Fibroblast of skin of right quadriceps (primary cell): ENCODE data around the gene AFF2.

Experiments
- DNase-seq: peaks from one replicate; pipeline ENCODE4 v3.0.0-alpha.2; 2013

AFF2 gene

DNA sequence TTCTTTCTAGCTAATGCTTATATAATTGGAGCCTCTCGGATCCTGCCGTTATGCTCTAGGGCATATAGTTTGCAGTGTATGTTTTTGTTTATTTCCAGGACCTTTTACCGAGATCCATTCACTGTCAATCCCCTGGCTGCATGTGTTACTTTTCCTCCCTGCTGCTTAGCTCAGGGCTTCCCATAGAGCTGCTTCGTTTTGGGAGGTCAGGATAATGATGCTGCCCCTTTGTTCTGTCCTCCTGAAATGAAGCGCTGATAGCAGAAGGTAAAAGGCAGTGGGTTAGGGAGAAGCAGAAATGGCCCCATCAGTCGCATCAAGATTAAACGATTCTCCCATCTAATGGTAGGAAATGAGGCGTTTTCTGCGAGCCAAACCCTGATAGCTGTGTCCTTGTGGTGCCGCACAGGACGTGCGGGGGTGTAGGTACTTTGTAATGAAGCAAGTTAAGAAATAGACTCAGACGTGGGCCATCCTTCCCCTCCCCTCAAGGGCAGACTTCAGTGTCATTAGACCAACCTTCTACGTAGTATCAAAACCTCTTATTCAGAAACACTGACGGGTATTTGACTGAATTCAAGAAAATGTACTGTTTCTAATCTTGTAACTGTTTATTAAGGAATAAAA is 37.3 kb downstream of the AFF2 start:
- DNase-seq, result no peak

- no peak for DNase-seq
These were observed 38.2 kb downstream of the AFF2 start for GRCh38 chrX:148538582-148538981.

DNA sequence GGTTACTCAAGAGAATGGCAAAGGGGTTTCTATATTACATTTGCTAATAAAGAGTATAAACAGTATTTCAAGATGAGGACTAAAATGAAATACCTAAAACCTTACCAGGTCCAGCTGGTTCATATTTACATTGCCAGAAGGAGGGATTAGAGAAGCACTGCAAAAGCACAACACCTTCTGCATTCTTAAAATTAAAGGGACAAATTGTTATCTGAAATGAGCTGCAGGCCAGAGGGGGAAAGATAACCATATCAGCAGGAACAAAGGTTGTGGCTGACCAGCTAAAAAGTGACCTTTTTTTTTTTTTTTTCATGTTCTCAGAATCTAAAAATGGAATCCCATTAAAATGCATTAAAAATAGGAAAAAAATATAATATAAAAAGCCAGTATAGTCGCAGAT is 39.7 kb downstream of the AFF2 start:
- DNase-seq, result peak; percentile 5

DNA sequence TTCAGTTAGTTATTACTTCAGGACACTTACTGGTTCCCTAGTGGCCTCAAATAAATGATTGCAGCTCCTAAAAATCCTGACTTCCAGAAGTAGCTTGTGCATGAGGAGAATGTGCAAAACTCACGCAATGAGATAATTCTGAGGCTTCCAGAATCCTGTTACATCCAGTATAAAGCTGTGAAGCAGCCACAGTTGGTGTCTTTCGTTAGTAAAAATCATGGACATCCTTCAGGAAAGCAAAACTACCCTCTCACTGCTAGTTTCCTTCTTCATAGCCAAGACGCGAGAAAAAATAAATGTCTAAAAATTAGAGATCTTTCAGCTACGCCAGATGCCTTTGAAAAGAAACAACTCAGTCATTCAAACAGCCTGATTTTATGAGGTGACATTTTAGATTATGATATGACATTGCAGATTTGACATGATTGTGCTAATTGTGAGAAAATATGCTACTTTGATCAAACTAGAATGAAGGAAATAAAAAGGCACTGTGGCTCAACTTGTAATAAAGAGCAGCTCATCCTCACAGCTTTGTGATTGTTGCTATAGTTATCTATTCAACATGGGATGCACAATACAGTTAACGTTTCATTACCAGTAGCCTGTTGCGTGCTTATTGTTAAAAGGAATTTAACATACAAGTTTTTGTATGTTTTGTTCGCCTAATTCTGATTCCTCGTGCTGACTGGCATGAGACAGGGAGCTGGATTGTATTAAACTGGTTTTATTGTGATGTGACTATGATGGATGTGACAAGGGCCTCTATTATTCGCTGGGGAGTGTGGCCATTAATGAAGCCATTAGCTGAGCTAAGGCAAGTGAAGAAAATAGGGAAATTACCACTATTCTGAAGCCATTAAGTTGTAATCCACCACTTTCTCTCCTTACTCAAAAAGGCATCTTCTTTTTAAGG is 40.5 kb downstream of the AFF2 start:
- no peak for DNase-seq

- no peak for DNase-seq
These were observed 41.1 kb downstream of the AFF2 start for GRCh38 chrX:148541584-148541940.

DNA sequence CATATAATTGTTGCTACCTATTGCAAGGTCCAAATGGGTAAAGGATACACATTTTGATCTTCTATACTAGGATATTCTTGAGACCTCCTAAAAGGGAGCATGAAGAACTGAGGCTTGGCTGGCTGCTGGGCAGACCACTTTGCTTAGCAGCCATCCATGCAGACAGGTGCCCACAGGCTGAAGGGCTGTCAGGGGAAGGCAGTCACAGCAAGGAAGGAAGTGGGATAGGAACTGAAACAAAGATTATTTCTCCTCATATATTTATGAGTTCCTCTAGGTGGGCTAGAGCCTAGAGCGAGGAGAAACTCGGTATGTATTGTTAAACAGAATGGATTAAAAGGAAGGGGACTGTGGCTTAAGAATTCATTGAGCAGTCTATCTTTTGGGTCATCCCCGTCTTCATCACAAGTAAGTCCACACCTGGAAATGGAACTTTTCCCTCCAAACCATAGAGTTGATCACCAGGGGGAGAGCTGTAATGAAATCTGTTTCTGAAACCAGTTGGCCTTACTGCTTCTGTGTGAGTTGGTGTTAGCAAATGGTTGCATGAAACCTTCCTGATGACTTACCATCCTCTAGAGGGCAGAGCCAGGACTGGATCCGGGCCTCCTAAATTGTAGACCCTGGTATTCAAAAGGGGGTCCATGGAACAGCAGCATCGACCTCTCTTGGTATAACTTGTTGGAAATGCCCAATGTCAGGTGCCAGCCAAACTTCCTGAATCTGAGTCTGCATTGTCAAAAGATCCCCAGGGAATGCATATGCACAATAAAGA is 42.3 kb downstream of the AFF2 start:
- DNase-seq, result no peak

- no peak for DNase-seq
These were observed 52.4 kb downstream of the AFF2 start for GRCh38 chrX:148552775-148553174.

- DNase-seq, result no peak
These were observed 54.7 kb downstream of the AFF2 start for GRCh38 chrX:148555101-148555500.

- no peak for DNase-seq
These were observed 55.3 kb downstream of the AFF2 start for GRCh38 chrX:148555571-148556243.

DNA sequence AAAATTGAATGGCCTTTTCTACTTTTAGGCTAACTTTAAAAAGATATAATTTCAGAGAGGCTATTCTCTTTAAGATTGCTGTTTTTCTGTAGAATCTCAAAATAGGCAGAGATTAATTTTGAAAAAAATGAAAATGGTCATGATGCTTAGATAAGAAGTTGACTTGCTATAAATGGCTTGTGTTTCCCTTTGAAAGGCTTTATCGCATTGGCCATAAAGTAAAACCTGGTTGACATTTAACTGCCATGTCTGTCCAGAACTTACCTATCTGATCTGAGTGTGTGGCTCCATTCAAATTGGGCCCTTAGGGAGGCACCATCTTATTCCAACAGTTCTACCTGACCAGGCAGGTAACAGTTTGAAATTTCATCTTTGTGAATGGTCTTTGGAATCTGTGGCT is 56.1 kb downstream of the AFF2 start:
- no peak for DNase-seq

DNA sequence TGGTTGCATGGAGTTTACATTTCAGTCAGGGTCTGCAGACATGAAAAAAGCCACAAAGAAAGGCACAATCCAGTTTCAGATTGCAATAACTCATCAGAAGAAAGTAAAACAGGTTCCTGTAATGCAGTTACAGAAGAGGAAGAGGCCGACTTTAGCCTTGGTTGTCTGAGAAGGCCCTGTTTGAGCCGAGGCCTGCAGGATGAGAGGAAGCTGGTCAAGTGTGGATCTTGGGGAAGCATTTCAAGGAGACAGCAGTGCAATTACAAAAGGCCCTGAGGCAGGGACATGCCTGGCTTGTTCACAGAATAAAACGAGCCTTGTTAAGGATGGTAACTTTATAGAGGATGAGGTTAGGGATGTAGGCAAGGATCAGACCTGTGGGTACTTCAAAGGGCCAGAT is 62.4 kb downstream of the AFF2 start:
- no peak for DNase-seq

GRCh38 chrX:148567229-148567628 is 66.8 kb downstream of the AFF2 start:
- DNase-seq, result peak; percentile 88

DNA sequence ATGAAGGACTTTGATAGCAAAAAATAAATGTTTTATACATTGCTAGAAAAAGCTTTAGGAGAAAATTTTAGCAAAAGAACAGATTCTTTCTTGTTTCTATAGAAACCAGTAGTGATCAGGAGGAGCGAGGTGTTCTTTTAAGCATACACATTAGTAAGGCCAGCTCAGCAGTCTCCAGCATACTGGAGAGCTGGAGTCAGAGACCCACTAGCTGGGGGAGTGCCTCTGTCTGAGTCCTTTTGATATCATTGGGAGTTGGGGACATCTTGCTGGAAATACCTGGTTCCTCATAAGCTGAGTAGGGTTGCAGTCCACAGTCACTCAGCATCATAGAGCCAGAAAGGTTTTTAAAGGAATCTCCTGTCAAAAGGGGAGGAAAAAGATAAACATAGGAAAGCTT is 67.4 kb downstream of the AFF2 start:
- DNase-seq, result peak; percentile 10

- no peak for DNase-seq
These were observed 68.3 kb downstream of the AFF2 start for GRCh38 chrX:148568763-148569162.

- peak; percentile 15 for DNase-seq
These were observed 71.9 kb downstream of the AFF2 start for GRCh38 chrX:148572337-148572736.

- DNase-seq, result no peak
These were observed 72.7 kb downstream of the AFF2 start for GRCh38 chrX:148573119-148573518.

- DNase-seq, result peak; percentile 42
These were observed 74.0 kb downstream of the AFF2 start for GRCh38 chrX:148574237-148574973.

DNA sequence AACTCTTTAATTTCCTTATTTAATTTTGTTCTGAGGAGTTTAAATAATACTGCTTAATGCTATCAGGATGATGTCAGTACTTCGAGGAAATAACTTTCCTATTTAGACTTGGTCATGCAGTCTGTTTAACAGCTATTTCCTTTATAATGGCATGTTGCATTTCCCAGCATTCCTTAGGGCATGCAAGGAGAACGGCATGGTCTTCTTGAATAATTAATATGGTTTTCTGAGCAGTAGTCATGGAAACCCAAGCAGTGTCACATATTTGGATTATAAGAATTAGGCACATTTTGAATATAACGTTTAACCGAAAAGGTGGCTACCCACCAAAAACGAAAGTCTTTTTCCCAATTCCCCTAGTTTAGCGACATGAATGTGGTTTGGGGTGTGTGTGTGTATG is 76.0 kb downstream of the AFF2 start:
- DNase-seq, result no peak

DNA sequence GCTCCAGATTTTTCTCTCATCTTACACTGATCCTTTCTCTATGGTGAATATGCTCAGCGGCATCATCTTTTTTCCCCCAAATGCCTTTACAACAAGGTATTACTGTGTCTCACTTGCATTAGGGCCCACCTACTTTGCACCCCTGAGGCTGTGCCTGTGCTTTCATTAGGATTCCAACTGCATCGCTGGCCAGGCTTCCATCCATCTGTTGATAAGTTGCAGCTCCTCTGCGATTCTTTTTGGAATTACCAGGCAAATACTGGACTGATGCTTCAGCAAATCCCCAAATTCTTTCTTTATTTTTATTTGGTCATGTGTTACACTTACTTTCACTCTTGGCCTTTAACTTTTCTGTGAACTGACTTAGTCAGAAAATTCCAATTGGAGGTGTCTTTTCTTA is 77.3 kb downstream of the AFF2 start:
- DNase-seq, result peak; percentile 18

DNA sequence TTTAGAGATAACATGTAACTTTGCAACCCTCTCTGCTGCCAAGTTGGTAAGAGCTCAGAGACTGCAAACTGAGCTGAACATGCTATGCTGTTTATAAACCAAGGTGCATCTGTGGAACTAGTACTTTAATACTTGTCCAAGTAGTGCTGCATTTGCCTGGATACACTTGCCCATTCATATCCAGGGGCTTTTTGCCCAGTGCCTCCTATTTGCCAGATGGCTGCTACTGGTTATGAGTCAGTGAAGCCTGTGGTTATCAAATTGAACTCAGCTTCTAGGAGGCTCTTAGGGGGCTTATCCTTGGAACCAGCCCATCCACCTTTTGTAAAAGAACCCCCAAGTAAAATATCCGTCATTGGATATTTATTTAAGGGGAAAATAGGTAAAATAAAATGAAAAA is 79.6 kb downstream of the AFF2 start:
- no peak for DNase-seq

- DNase-seq, result peak; percentile 45
These were observed 81.9 kb downstream of the AFF2 start for GRCh38 chrX:148582353-148582752.

DNA sequence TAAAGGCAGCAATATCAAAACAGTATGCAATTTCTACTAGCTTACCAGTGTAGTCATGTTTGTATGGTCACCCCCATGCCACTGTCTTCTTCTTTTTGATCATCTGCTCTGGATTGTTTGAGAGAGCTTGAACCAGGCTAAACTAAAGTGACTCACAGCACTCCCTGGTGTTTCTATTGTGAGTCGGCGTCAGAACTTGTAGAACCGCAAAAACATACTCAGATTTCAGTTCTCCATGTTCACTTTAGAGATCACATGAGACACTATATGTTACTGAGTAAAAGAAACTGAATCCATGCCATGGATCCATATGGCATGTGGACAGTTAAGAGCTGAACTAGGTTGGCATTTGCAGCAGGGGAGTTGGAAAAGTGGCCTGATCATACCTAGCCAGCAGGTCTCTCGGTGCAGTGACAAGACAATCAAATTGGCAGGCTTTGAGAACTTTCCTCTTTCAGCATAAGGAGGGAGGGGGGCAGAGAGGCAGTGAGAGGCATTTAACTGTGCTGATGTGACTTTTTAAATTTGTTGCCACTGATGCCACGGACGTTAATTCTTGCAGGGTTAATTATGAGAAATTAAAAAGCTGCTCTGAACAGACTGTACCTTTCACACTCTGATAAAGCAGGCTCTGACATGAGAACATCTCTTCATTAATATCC is 88.4 kb downstream of the AFF2 start:
- DNase-seq, result peak; percentile 54
